Stimulated activated CD8-positive, alpha-beta memory T cell treated with anti-CD3 and anti-CD28 coated beads, Interleukin-7, amount 100 ng/mL, for 1 hour (primary cell): ENCODE measurements around the gene PLD3.
"Not testable (repeated sequence)": the region's sequence is repeated elsewhere in the genome, so short reads cannot be mapped to it uniquely, and the experiment has no call there.

ENCODE experiments used
- DNase-seq, 2 donors: peaks; one replicate each; pipeline ENCODE4 v3.0.0-alpha.2; 2020; ENCODE audit warnings: low read depth in 2 of 2

Gene PLD3

DNA sequence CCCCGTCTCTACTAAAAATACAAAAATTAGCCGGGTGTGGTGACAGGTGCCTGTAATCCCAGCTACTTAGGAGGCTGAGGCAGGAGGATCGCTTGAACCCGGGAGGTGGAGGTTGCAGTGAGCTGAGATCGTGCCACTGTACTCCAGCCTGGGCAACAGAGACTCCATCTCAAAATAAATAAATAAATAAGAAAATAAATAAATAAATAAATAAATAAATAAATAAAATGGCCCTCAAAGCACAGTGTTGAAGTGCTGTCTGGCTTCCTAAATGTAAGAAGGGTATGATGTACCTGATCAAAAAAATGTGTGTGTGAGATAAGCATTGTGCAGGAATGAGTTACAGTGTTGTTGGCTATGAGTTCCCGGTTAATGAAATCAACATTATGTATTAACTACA, 15.4 kb upstream of the PLD3 start:
- DNase-seq = not testable (repeated sequence)

DNA sequence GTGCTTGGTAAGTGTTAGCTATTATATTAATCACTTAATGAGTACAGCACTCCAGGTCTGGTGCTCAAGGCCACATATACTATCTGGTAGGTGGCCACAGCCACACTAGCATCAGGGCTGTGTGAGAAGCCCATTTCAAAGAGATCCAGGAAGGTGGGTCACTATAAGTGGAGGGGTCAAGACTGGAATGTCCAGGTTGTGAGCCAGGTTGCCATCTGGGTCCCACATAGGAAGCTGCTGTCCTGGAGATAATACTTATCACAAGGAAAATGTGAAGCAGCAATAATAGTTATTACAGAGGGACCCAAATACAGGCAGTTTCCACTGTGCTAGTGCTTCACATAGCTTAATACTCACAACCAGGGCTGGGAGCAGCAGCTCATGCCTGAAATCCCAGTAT, 13.4 kb upstream of the PLD3 start:
- DNase-seq = no peak

DNA sequence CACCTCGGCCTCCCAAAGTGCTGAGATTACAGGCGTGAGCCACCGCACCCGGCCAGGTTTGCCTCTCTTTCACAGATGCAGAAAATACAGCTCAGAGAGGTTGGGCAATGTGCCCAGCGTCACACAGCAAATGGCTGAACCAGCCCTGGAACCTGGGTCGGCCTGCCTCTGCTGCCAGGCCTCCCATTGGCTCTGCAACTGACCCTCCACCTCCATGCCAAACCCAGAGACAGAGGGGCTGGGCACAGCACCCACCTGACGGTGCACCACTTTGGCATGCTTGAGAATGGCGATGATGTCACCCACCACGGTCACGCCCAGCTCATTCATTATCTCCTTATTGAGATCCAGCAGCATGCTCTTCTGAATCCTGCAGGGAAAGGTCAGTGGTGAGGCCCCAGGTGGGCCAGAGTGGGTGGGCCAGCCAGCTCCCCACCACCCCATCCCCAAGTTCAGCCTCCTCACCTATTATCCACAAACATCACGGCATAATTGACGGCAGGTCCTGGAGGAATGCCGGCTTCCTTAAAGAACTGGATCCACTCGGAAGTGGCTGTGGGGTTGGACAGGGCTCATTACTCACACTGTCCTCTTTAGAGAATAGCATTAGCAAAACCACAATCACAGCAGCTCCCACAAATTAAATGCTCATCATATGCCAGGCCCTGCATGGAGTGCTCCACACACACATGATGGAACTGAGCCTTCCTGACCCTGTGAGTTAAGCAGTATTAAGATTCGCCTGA, 12.5 kb upstream of the PLD3 start:
- no peak for DNase-seq

DNA sequence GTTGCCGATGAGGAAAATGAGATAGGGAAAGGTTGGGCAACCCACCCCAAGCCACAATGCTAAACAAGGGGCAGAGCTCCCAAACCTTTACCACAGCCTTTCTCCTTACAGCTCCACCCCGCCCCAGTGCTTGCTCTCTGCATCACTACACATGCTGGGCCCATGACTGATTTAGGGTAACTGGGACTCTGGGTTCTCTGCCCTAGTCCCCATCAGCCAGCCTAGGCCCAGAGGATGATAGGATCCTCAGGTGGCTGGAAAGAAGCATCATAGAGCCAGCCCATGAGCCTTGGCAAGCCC, 11.9 kb upstream of the PLD3 start:
- DNase-seq = no peak

DNA sequence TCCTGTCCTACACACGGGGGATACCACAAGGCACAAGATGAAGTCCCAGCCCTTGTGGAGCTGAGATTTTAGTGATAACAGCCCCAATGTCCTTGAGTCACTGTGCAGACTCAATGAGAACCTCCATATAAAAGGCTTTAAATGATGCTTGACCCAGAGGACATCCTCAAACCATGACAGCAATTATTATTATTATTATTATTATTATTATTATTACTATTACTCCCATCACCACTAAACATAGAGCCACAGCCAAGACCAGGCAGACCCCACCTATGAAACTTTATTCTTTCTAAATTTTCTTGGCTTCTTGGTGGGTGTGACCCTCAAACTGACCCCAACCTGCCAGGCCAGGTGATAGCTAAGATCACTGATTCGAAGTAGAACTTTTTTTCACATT, 11.4 kb upstream of the PLD3 start:
- no peak for DNase-seq

DNA sequence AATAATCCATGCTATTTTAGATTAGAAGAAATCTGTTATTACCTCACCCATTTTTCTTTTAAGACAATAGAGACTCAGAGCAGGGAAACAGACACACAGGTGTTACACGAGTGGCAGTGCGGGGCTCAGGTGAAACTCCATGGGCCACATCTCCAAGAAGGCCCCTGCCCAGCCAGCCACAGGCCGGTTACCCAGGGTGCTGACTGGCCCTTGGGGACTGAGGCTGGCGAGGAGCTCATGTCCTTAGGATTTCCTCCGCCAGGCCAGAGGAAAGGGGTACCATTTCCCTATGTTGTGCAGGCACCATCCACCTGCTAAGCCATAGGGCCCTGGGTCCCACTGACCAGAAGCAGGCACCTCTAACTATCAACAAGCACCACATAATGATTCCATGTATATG, 10.9 kb upstream of the PLD3 start:
- DNase-seq = no peak

DNA sequence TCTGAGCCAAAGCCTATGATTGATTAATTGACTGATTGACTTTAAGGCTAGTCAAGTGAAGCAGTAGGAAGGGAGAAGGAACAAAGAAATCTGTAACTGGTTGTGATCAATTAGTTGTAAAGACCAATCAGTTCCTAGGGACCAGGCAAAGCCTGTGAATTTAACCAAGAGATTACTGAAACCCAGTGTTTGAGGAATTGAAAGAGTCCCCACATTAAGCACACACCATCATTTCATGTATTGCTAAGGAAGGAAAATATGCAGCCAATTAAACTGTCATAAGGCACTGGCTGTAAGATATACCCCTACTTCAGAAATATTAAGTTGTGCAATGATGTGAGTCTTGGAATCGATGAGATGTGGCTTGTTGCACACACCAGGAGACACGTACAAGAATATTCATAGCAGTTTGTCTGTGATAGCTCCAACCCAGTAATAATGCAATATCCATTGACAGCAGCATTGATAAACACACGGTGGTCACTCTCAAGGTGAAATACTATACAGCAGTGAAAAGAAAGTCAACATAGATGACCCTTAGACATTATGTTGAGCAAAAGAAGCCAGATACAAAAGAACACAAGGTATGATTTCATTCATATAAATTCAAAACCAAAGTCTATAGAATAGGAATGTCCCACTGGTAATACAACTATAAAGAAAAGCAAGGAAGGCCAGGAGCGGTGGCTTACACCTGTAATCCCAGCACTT, 9.3 kb upstream of the PLD3 start:
- DNase-seq = no peak

DNA sequence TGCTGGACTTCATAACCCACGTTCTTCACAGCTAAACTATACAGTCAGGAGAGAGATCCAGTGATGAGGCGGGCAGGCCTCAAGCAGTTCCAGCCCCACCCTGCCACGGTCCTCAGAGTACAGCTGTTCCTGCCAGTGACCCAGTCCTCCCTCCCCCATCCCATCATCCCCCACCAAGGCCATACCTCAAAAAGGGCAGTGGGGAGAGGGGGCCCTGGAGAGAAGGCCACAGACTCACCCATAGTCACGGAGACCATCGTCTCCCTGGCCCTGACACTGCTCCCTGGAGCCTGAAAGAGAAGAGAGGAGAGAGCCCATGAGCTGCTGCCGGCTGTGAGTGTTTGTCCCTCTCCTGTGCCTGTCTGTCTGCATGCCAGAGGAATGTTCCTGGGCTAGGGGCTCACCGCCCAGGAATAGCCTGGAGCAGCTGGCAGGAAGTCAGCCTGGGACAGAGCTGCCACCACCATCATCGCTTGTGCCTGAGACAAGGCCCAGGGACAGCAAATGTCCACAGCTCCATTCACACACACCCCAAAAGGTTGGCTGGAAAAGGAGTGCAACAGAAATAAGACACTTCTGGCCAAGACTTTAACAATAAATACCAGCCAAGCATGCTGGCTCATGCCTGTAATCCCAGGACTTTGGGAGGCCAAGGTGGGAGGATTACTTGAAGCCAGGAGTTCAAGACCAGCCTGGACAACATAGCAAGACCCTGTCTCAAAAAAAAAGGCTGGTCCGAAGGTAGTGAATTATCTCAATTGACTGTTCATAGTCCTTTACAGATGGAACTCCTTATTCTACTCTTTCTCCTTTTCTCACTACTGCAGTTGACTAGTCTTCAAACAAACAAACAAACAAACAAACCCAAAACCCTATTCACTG, 6.7 kb upstream of the PLD3 start:
- DNase-seq = no peak

DNA sequence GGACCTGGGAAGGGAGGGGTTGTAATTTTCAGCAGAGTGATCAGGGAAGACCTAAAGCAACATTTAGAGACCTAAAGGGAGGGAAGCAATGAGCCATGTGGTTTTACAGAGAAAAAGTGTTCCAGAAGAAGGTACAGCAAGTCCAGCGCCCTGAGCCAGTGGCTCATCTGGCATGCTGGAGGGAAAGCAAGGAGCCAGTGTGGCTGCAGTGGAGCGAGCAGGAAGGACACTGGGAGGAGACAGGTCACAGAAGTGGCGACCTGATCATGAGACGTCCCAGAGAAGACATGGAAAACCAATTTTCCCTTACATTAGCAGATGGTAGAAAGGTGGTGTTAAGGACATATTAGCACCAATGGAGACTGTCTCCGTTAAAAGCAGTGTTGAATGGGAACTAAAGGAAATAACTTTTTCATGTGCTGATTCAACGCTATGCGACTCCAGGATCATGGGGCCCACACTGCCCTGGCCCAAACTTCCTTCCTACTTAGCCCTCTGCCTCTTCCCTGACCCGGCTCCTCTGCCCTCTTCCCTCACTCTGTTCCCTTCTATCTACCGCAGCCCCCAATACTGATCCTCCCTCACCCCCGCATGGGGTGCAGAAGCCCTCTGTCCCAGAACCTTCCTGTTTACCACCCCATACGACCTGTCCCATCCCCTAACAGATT, 5.7 kb upstream of the PLD3 start:
- no peak for DNase-seq

DNA sequence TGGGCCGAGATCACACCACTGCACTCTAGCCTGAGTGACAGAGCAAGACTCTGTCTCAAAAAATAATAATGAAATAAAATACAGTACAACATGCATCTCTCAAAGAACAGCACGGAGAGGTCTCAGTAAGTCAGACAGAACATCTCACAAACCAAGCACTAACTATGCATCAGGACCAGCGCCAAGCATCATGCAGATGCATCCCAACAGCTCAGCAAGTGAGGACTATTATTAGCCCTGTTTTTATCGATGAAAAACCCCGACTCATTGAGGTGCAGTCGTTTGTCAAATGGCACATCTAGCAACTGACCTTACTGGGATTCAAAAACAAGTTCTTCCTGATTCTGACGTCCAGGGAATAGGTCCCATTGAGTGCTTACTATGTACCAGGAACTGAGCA, 4.1 kb upstream of the PLD3 start:
- DNase-seq = no peak

DNA sequence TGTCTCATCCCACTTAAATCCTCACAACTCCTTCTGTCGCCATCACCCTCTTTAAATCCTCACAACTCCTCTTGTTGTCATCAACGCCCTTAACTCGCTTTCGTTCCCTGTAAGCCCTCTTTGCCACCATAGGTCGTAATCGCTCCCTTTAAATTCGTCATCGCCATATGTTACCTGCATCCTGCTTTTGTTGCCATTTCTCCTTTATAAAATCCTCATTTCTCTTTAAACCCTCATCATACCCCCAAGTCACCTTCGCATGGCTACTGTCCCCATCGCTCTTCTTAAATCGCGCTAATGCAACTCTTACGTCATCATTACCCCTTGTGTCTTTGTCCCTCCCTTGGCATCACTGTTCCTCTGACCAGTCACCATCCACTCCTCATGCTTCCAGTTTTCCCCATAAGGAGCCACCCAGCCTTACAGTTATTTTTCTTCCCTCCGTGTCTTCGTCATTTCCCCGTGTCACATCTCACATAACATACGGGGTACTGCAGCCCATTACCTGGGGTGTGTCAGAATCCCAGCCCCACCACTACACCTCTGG, 539 bp downstream of the PLD3 start:
- DNase-seq = no peak

DNA sequence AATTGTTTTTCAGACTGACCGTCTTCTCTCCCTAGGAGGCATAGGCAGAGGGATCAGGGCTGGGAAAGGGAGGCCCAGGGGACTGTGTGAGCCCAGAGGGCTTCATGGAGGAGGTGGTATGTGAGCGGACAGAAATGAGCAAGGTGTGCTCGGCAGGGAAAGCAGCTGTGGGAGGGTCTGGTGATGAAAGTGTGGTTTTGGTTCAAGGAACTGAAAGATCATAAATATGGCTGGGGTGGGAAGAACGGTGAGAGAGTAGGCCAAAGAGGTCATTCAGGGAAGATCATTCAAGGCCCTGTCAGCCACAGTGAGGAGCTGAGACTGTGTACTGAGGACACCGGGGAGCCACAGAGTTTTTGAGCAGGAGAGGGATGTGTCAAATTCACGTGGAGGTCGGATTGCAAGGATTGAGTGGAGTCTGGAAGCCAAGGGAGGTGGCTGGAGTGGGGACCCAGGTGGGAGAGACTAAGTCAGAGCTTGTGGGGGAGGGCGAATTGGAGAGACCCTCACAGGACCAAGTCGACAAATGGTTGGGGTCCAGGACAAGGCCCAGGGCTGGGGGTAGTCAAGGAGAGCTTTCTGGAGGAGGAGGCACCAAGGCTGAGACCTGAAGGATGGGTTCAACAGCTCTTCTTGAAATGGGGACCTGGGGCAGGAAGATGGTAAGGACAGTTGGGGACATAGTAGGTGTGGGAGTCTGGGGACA, 7.6 kb downstream of the PLD3 start:
- DNase-seq = no peak

DNA sequence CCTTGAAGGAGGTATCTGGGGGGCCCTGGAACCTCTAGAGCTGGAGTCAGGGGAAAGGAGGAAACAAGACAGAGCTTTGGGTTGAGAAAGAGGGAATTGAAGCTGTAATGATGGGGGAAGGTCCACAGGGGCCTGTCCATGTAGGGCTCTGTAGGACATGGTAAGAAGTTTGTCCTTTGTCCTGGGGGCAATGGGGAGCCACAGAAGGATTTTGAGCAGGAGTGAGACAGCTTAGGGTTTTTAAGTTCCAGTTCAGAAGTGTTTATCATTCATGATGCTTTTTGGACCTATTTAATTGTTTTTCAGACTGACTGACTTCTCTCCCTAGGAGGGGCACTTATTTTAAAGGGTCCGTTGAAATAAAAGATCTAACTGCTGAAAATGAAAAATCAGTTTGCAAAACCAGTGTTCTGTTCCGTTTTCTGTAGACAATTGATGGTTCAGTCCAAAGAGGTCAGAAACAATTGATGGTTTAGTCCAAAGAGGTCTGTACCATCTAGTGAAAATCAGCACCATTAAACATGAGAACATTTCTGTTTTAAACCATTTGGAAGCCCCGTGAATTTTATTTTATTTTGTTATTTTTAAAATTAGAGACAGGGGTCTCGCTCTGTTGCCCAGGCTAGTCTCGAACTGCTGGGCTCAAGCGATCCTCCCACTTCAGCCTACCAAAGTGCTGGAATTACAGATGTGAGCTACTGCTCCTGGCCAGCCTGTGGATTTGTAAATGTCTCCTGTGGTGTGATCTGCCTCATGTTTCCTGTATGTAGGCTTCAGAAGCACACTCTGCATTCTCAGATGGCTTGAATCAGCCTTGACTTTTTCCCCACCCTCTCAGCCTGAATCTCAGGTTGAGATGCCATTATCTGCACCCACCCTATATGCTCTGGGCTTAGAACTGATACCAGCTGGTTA, 8.4 kb downstream of the PLD3 start:
- DNase-seq = no peak

DNA sequence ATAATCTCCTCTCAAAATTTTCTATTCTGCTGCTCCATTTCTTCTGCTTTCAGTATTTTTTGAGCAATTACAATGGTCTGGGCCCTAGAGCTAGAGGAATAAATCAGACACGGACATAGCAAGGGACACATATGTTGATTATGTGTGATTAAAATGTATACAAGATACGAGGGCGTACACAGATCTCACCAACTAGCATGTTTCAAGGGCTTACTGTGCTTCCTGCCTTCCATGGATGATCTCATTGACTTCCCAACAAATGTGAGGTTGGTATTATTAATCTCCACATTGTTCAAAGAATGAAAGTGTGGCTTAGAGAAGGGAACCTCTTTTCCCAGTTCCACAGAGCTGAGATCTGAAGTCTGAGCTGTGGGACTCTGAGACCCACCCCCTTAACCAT, 9.1 kb downstream of the PLD3 start:
- no peak for DNase-seq

DNA sequence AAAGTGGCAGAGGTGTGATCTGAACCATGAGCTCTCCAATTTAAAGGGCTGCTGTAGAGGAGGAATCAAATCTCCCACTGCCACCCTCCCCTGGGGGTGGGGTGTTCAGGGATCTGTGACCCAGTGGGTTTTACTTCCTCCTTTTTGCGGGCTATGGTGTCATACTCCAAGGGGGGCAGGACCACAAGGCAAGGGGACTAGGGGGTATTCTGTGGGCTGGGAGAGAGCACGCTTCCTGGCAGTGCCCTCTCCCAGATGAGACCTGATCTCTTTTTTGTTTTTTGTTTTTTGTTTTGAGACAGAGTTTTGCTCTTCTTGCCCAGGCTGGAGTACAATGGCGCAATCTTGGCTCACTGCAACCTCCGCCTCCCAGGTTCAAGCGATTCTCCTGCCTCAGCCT, 10.3 kb downstream of the PLD3 start:
- no peak for DNase-seq

DNA sequence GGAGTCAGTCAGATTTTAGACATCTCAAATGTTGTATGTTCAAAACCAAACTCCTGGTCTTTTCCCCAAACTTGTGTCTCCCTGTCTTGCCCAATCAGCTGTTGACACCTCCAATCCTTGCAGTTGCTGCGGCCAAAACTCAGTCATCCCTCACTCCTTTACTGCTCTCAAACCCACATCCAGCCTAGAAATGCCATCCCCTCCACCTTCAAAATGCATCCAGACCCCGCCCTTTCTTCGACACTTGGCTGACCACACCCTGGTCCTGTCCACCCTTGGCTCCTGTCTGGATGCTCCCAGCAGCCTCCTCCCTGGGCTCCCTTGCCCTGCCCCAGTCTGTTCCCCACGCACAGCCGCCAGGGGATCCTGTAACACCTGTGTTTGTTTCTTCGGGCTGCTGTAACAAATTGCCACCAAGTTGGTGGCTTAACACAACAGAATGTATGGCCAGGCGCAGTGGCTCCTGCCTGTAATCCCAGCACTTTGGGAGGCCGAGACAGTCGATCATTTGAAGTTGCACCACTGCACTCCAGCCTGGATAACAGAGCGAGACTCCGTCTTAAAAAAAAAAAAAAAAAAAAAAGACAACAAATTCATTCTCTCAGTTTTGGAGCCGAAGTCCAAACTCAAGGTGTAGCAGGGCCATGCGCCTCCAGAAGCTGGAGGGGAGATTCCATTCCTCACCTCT, 11.7 kb downstream of the PLD3 start:
- no peak for DNase-seq

DNA sequence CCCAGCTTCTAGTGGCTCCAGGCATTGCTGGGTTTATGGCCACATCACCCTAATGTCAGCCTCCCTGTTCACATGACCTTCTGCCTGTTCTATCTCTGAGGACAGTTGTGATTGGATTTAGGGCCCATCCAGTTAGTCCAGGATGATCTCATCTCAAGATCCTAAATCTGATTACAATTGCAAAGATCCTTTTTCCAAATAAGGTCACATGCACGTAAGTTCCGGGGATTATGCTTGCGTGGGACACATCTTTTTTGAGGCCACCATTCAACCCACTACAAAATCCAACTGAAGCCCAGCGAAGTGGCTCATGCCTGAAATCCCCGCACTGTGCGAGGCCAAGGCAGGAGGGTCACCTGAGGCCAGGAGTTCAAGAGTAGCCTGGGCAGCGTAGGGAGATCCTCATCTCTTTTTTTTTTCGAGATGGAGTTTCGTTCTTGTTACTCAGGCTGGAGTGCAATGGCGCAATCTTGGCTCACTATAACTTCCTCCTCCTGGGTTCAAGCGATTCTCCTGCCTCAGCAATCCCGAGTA, 12.3 kb downstream of the PLD3 start:
- DNase-seq = no peak

DNA sequence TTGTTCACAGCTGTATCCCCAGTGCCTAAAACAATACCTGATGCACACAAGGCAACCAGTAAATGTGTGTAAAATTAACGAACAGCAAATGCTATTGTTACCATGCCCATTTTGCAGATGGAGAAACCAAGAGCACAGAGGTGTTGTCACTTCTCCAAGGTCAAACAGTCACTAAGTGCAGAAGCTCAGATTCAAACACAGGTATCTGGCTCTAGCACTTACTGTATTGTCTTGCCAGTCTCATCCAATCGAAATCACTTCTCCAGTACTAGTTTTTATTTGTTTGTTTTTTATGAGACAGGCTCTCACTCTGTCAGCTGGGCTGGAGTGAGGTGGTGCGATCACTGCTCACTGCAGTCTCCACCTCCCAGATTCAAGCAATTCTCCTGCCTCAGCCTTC, 13.7 kb downstream of the PLD3 start:
- no peak for DNase-seq

DNA sequence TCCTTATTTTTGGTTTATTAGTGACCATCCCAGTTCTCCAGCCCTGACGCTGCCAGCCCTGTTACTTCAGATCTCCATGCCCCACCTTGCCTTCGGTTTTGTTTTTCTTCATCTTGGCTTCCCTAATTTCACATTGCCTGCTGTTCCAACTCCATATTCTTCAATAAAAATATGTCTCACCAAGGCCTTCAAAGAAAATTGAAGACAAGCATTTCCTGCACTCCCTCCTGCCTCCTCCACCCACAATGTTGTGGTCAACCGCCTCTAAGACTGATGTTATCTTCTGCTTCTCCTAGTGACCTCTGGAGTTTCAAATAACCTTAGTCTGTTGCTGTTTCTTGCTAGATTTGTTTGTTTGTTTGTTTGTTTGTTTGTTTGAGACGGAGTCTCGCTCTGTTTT, 14.6 kb downstream of the PLD3 start:
- DNase-seq = no peak
